Skeletal muscle tissue (tissue), 4 donors: ENCODE measurements around the gene ZPBP2. TPM values are rescaled to one million over a fixed set of nuclear protein-coding genes. Genes with fewer than 3 reads are reported as not detected.

ENCODE experiments used
- H3K27ac ChIP-seq: one replicate; pipeline ENCODE4 v1.7.0; 2013; ENCODE audit warnings: mild to moderate bottlenecking, low read depth, low read length, inconsistent platforms
- H3K27me3 ChIP-seq, 3 donors: one replicate each; pipeline ENCODE4 v1.7.0; 2013; ENCODE audit warnings: low read length in 3 of 3; ENCODE audit not compliant: control insufficient read depth in 3 of 3, insufficient read depth in 3 of 3
- H3K36me3 ChIP-seq, 3 donors: one replicate each; pipeline ENCODE4 v1.7.0; 2013; ENCODE audit warnings: low read length in 3 of 3; ENCODE audit not compliant: control insufficient read depth in 3 of 3, insufficient read depth in 3 of 3
- H3K4me1 ChIP-seq, 3 donors: one replicate each; pipeline ENCODE4 v1.7.0; 2013; ENCODE audit warnings: low read length in 3 of 3, mild to moderate bottlenecking in 3 of 3; ENCODE audit not compliant: control insufficient read depth in 3 of 3, insufficient read depth in 3 of 3
- H3K4me3 ChIP-seq, 3 donors: one replicate each; pipeline ENCODE4 v1.7.0; 2013; ENCODE audit warnings: low read length in 3 of 3
- H3K9ac ChIP-seq, 3 donors: one replicate each; pipeline ENCODE4 v1.7.0; 2013; ENCODE audit warnings: low read length in 3 of 3, mild to moderate bottlenecking in 3 of 3, moderate library complexity in 2 of 3, low read depth in 1 of 3
- H3K9me3 ChIP-seq, 3 donors: one replicate each; pipeline ENCODE4 v1.7.0; 2013; ENCODE audit warnings: low read length in 3 of 3; ENCODE audit not compliant: control insufficient read depth in 3 of 3
- total RNA-seq: library from RNA; depleted of rRNA; stranded (reverse); fragments of >200 nt; gene quantifications from one replicate; pipeline ENCODE4 v1.2.3, GENCODE V29; 2014
- donor health status: Osteomylitis.

ZPBP2 gene
- total RNA-seq, 1 donor from 2014 or later = not detected

GRCh38 chr17:39921323-39921722 lies 53.3 kb downstream of the ZPBP2 start:
- Histone ChIP-seq H3K9me3 (no peaks in the 10 kb centered on the region), H3K4me1 (peaks cover 11 to 26% (median 14%) of the 10 kb centered on the region in 3 donors)

DNA sequence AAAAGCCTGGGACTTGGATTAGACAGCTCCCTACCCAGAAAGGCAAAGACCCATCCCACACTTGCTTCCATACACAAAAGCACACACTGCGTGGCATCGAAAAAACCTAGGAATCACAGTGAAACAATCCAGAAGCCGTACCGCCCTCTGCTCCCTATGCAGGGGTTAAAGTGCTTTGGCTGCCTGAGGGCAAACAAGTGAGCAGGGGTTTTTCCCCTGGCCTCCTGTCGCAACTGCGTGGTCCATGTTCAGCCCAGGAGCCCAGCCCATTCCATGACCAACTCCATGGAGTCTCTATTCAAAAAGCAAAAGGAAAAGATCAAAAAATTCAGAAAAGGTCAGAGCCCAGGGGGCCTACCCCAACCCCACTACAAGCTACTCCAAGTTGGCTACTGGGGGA lies 54.0 kb downstream of the ZPBP2 start:
- Histone ChIP-seq H3K4me1 (peaks cover 18 to 33% (median 21%) of the 10 kb centered on the region in 3 donors), H3K27ac (no peak overlapping the region), H3K36me3 (peaks cover 28 to 40% (median 34%) of the 10 kb centered on the region in 3 donors)

More at GRCh38 chr17:39921323-39921722, 53.3 kb downstream of the ZPBP2 start:
- Histone ChIP-seq H3K27ac (no peak overlapping the region), H3K4me3 (no peak overlapping the region), H3K9ac (no peak overlapping the region), H3K36me3 (peaks cover 28 to 40% (median 34%) of the 10 kb centered on the region in 3 donors), H3K27me3 (no peaks in the 10 kb centered on the region)

DNA sequence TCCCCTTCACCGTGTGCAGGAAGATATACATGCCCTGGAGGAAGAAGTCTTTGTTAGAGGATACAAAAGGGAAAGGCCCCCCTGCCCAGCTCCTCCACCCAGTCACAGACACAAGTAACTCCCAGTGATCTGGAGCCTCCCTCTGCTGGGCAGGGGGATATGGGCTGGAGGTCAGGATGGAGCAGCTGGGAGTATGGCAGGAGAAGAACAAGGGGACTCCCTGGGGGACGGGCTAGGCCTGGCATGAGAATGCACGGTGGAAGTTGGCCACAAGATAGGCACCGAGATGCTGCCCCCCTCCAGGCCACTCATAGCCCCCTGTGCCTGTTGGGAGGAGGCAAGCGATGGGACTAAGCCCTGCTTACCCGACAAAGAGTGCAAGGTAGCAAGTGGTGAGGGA lies 55.2 kb downstream of the ZPBP2 start:
- Histone ChIP-seq H3K27ac (no peak overlapping the region), H3K4me1 (peaks cover 24 to 39% (median 24%) of the 10 kb centered on the region in 3 donors), H3K9ac (no peak overlapping the region), H3K9me3 (no peaks in the 10 kb centered on the region), H3K36me3 (peaks cover 28 to 40% (median 34%) of the 10 kb centered on the region in 3 donors), H3K4me3 (no peak overlapping the region), H3K27me3 (no peaks in the 10 kb centered on the region)

More for the DNA sequence above, 54.0 kb downstream of the ZPBP2 start:
- Histone ChIP-seq H3K9me3 (no peaks in the 10 kb centered on the region), H3K9ac (no peak overlapping the region), H3K4me3 (no peak overlapping the region), H3K27me3 (no peaks in the 10 kb centered on the region)

DNA sequence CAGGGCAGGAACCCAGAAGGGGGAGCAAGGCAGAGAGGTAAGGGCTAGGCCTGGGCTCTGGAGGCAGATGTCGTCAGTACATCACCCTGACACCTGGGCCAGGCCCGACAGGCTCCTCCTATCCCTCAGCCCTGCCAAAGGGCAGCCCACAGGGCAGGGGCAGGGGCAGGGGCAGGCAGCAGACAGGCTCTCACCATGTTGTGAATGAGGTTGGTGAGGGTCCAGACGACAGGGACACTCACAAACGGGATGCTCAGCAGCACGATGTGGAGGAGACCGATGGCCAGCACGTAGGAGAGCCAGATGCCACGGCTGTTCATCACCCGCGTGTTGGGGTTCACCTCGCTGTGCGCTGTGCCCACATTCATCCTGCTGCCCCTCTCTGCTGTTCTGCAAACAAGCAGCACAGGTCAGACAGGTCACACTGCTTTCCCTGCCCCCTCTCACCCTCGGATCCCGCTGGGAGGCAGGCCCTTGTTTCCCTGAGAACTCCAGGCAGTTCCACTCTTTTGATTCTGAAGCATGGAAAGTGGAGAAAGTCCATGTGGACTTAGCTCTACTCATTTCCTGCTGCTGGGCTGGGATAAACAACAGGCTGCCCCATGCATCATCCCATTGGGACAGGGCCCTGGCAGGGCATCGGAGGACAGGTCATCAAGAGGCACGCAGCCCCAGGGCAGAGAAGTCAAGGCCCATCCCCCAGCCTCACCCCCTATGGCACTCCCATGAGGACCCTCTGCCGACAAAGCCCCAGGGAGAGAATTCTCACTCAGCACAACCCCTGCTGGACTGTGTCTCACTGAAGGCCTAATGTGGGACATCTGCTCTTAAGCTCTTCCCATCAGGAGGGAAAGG lies 56.1 kb downstream of the ZPBP2 start:
- H3K9ac ChIP-seq = no peak overlapping the region
- H3K4me1 ChIP-seq = peaks cover 32 to 48% (median 33%) of the 10 kb centered on the region in 3 donors
- H3K36me3 ChIP-seq = peaks cover 27 to 39% (median 32%) of the 10 kb centered on the region in 3 donors
- no peak overlapping the region for H3K4me3 ChIP-seq
- no peaks in the 10 kb centered on the region for H3K9me3 ChIP-seq
- no peaks in the 10 kb centered on the region for H3K27me3 ChIP-seq
- no peak overlapping the region for H3K27ac ChIP-seq

GRCh38 chr17:39924691-39925055 lies 56.7 kb downstream of the ZPBP2 start:
- Histone ChIP-seq H3K27ac (no peak overlapping the region), H3K36me3 (peaks cover 24 to 36% (median 29%) of the 10 kb centered on the region in 3 donors), H3K4me3 (no peak overlapping the region), H3K4me1 (peaks cover 38 to 54% (median 38%) of the 10 kb centered on the region in 3 donors), H3K9ac (peak overlapping the region in 1 of 3 donors; percentile 33), H3K27me3 (no peaks in the 10 kb centered on the region), H3K9me3 (no peaks in the 10 kb centered on the region)

GRCh38 chr17:39925282-39926134 lies 57.5 kb downstream of the ZPBP2 start:
- Histone ChIP-seq H3K27ac (no peak overlapping the region), H3K9ac (peak overlapping the region in 1 of 3 donors; percentile 87), H3K4me1 (peaks cover 41 to 57% (median 42%) of the 10 kb centered on the region in 3 donors)

DNA sequence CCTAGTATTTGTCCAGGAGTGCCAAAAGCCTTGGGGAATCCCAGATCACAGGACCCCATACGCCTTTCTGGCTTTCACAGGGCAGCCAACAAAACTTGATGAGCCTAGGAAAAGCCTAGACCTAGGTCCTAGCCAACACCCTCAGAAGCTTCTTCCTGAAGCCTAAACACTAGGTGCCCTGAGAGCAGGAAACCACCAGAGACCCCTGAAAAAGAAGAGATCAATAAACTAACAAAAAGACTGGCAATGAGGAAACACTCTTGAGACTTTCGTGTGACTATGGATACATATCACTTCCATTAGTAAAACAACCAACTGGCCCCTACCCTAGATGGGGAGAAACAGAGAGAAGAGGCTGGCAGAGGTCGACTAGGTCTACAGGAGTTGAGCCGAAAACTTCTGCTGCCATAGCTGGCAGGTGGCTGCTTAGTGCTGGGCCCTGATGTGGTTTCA lies 58.2 kb downstream of the ZPBP2 start:
- Histone ChIP-seq H3K36me3 (peaks cover 15 to 30% (median 29%) of the 10 kb centered on the region in 3 donors), H3K27me3 (no peaks in the 10 kb centered on the region), H3K27ac (peak overlapping the region; percentile 97), H3K4me1 (peaks cover 41 to 57% (median 42%) of the 10 kb centered on the region in 3 donors), H3K4me3 (peak overlapping the region; percentile 70 to 75 (median 75)), H3K9ac (peak overlapping the region in 2 of 3 donors; percentile 70 to 87), H3K9me3 (no peaks in the 10 kb centered on the region)

More at GRCh38 chr17:39925282-39926134, 57.5 kb downstream of the ZPBP2 start:
- Histone ChIP-seq H3K4me3 (no peak overlapping the region), H3K27me3 (no peaks in the 10 kb centered on the region), H3K36me3 (peaks cover 20 to 34% (median 29%) of the 10 kb centered on the region in 3 donors), H3K9me3 (no peaks in the 10 kb centered on the region)

- peaks cover 13 to 25% (median 24%) of the 10 kb centered on the region in 3 donors for H3K36me3 ChIP-seq
- H3K4me1 ChIP-seq = peaks cover 41 to 57% (median 42%) of the 10 kb centered on the region in 3 donors
- peak overlapping the region; percentile 70 to 87 (median 83) for H3K9ac ChIP-seq
- H3K4me3 ChIP-seq = peak overlapping the region; percentile 70 to 75 (median 75)
- H3K27ac ChIP-seq = peak overlapping the region; percentile 97
- H3K27me3 ChIP-seq = no peaks in the 10 kb centered on the region
- no peaks in the 10 kb centered on the region for H3K9me3 ChIP-seq
Observed at GRCh38 chr17:39926588-39927100, 58.6 kb downstream of the ZPBP2 start.
